BE2C (cell line): ENCODE data around the gene DNAJB1.

ENCODE experiments used
- DNase-seq: peaks from one replicate; pipeline ENCODE4 v3.0.0-alpha.2; 2020
- H3K27me3 ChIP-seq: fragments of 250-450 bp; sonication (Bioruptor Pico); 2 replicates; pipeline ENCODE4 v1.5.1; 2020; ENCODE audit warnings: mild to moderate bottlenecking
- H3K36me3 ChIP-seq: fragments of 250-450 bp; sonication (Bioruptor Pico); 2 replicates; pipeline ENCODE4 v1.5.1; 2020; ENCODE audit warnings: mild to moderate bottlenecking
- H3K4me1 ChIP-seq: fragments of 250-450 bp; sonication (Bioruptor Pico); 2 replicates; pipeline ENCODE4 v1.5.1; 2020
- H3K4me3 ChIP-seq: 2 replicates; pipeline ENCODE4 v1.5.1; 2011; ENCODE audit warnings: low read depth, low read length
- H3K9me3 ChIP-seq: fragments of 250-450 bp; sonication (Bioruptor Pico); 2 replicates; pipeline ENCODE4 v1.5.1; 2020
- CTCF ChIP-seq: IDR thresholded peaks from 2 replicates; pipeline ENCODE4 v1.5.1; 2012; ENCODE audit warnings: mild to moderate bottlenecking, low read depth, low read length

DNAJB1 gene

GRCh38 chr19:14494910-14495671 lies 23.1 kb downstream of the DNAJB1 start:
- peaks cover 5% of the 10 kb centered on the region; the same call in 1 of the 2 replicates for H3K36me3 ChIP-seq
- no peaks in the 10 kb centered on the region for H3K27me3 ChIP-seq
- no peak for DNase-seq
- TF ChIP-seq CTCF = no peak
- no peaks in the 10 kb centered on the region for H3K9me3 ChIP-seq
- H3K4me1 ChIP-seq = no peaks in the 10 kb centered on the region
- peak overlapping the region; percentile 77 for H3K4me3 ChIP-seq

- Histone ChIP-seq H3K36me3 (peaks cover 5% of the 10 kb centered on the region), H3K4me1 (no peaks in the 10 kb centered on the region), H3K27me3 (no peaks in the 10 kb centered on the region), H3K4me3 (no peak overlapping the region), H3K9me3 (no peaks in the 10 kb centered on the region)
- no peak for TF ChIP-seq CTCF
- DNase-seq = no peak
Measured at GRCh38 chr19:14494411-14494810, 23.8 kb downstream of the DNAJB1 start.

- TF ChIP-seq CTCF = no peak
- no peak for DNase-seq
- H3K36me3 ChIP-seq = peaks cover 9% of the 10 kb centered on the region
- no peaks in the 10 kb centered on the region for H3K27me3 ChIP-seq
- H3K4me3 ChIP-seq = no peak overlapping the region
- H3K4me1 ChIP-seq = no peaks in the 10 kb centered on the region
- no peaks in the 10 kb centered on the region for H3K9me3 ChIP-seq
Measured at GRCh38 chr19:14492756-14493337, 25.4 kb downstream of the DNAJB1 start.

GRCh38 chr19:14487370-14488125 lies 30.6 kb downstream of the DNAJB1 start:
- Histone ChIP-seq H3K9me3 (peaks cover 2% of the 10 kb centered on the region; the same call in 1 of the 2 replicates), H3K4me3 (no peak overlapping the region), H3K36me3 (peaks cover 15% of the 10 kb centered on the region), H3K27me3 (no peaks in the 10 kb centered on the region), H3K4me1 (no peaks in the 10 kb centered on the region)
- no peak for DNase-seq
- no peak for TF ChIP-seq CTCF

GRCh38 chr19:14482172-14482941 lies 35.8 kb downstream of the DNAJB1 start:
- peaks cover 6% of the 10 kb centered on the region; the same call in 1 of the 2 replicates for H3K36me3 ChIP-seq
- no peaks in the 10 kb centered on the region for H3K27me3 ChIP-seq
- no peak overlapping the region for H3K4me3 ChIP-seq
- no peak for TF ChIP-seq CTCF
- no peak for DNase-seq
- H3K4me1 ChIP-seq = peaks cover 8% of the 10 kb centered on the region
- peaks cover 2% of the 10 kb centered on the region; the same call in 1 of the 2 replicates for H3K9me3 ChIP-seq
